Astrocyte (in vitro differentiated cells and primary cell): Measurements from ENCODE around the gene NCAPD2.

Source experiments
- CTCF ChIP-seq: IDR thresholded peaks from 2 replicates; pipeline ENCODE4 v1.5.1; 2011; ENCODE audit warnings: low read depth, mild to moderate bottlenecking, inconsistent platforms, low read length, moderate library complexity; ENCODE audit not compliant: insufficient read depth
- EZH2 ChIP-seq: IDR thresholded peaks from 2 replicates; pipeline ENCODE4 v1.6.1; 2012; ENCODE audit warnings: mild to moderate bottlenecking, low read length, inconsistent platforms; ENCODE audit not compliant: insufficient read depth

- TF ChIP-seq CTCF (no peak), EZH2 (no peak)
These were observed 33.8 kb downstream of the NCAPD2 start for GRCh38 chr12:6527711-6528110.
